CD14-positive monocyte (primary cell): ENCODE results near the gene GAA. TPM values are rescaled to one million over a fixed set of nuclear protein-coding genes. Genes with fewer than 3 reads are reported as not detected.

Experiments
- DNase-seq, 3 donors: peaks; one replicate each; pipeline ENCODE4 v3.0.0-alpha.2; 2011 to 2022
- H2AFZ ChIP-seq: 2 replicates; pipeline ENCODE4 v1.6.0; 2012; ENCODE audit warnings: mild to moderate bottlenecking, low read depth, low read length, inconsistent platforms; ENCODE audit not compliant: insufficient read depth, poor library complexity, severe bottlenecking
- H3K27ac ChIP-seq, 2 donors: 1 replicate in 1 of 2; 2 replicates in 1 of 2; pipeline ENCODE4 v1.5.1; 2012 to 2013; ENCODE audit warnings: low read length in 2 of 2, control low read depth in 1 of 2, inconsistent platforms in 1 of 2, low read depth in 1 of 2, mild to moderate bottlenecking in 1 of 2
- H3K27me3 ChIP-seq, 2 donors: one replicate each; pipeline versions ENCODE4 v1.6.0 to v1.6.1; 2011 to 2013; ENCODE audit warnings: low read length in 2 of 2; ENCODE audit not compliant: control insufficient read depth in 2 of 2, insufficient read depth in 2 of 2
- H3K36me3 ChIP-seq, 2 donors: replicated peaks in 1 of 2; 1 replicate in 1 of 2; 2 replicates in 1 of 2; pipeline versions ENCODE4 v1.5.1 to v1.6.1; 2012 to 2013; ENCODE audit warnings: low read length in 2 of 2, control low read depth in 1 of 2, inconsistent platforms in 1 of 2, mild to moderate bottlenecking in 1 of 2; ENCODE audit not compliant: insufficient read depth in 2 of 2, control insufficient read depth in 1 of 2
- H3K4me1 ChIP-seq, 2 donors: 1 replicate in 1 of 2; 2 replicates in 1 of 2; pipeline versions ENCODE4 v1.5.1 to v1.6.1; 2012 to 2013; ENCODE audit warnings: low read length in 2 of 2, control low read depth in 1 of 2, inconsistent platforms in 1 of 2, mild to moderate bottlenecking in 1 of 2, moderate library complexity in 1 of 2; ENCODE audit not compliant: insufficient read depth in 2 of 2, control insufficient read depth in 1 of 2
- H3K4me2 ChIP-seq: replicated peaks from 2 replicates; pipeline ENCODE3; 2012; ENCODE audit warnings: low read length, moderate library complexity, mild to moderate bottlenecking; ENCODE audit not compliant: poor library complexity, severe bottlenecking; ENCODE audit errors: extremely low read depth
- H3K4me3 ChIP-seq, 3 experiments: fragments of 200-600 bp in 1 of 3; sonication (generic) in 1 of 3; replicated peaks in 1 of 3; 1 replicate in 2 of 3; 2 replicates in 1 of 3; pipeline ENCODE4 v1.5.1; 2011 to 2013; ENCODE audit warnings: low read length in 3 of 3, mild to moderate bottlenecking in 3 of 3, control low read depth in 2 of 3, low read depth in 2 of 3, inconsistent platforms in 1 of 3, moderate library complexity in 1 of 3
- H3K79me2 ChIP-seq: 2 replicates; pipeline ENCODE4 v1.6.0; 2012; ENCODE audit warnings: mild to moderate bottlenecking, control low read depth, inconsistent platforms, low read length, moderate library complexity; ENCODE audit not compliant: insufficient read depth
- H3K9ac ChIP-seq: 2 replicates; pipeline ENCODE4 v1.6.0; 2017; ENCODE audit warnings: low read length, mild to moderate bottlenecking; ENCODE audit not compliant: insufficient read depth, poor library complexity, severe bottlenecking
- H3K9me3 ChIP-seq, 2 donors: replicated peaks in 1 of 2; 1 replicate in 1 of 2; 2 replicates in 1 of 2; pipeline versions ENCODE4 v1.5.1 to v1.6.1; 2012 to 2013; ENCODE audit warnings: low read length in 2 of 2, control low read depth in 1 of 2; ENCODE audit not compliant: control insufficient read depth in 1 of 2, insufficient read depth in 1 of 2
- H4K20me1 ChIP-seq: 2 replicates; pipeline ENCODE4 v1.6.0; 2012; ENCODE audit warnings: mild to moderate bottlenecking, low read length, control low read depth, moderate library complexity; ENCODE audit not compliant: insufficient read depth
- H3K27ac Mint-ChIP-seq, 7 donors: one replicate each; pipeline ENCODE4 v1.8.0; 2020; ENCODE audit warnings: mild to moderate bottlenecking in 7 of 7, mixed read lengths in 7 of 7, moderate library complexity in 6 of 7, inconsistent platforms in 2 of 7
- H3K27me3 Mint-ChIP-seq, 3 donors: one replicate each; pipeline ENCODE4 v1.8.0; 2021 to 2022; ENCODE audit warnings: low read depth in 3 of 3, mild to moderate bottlenecking in 3 of 3, mixed read lengths in 3 of 3, moderate library complexity in 3 of 3, inconsistent platforms in 1 of 3
- H3K36me3 Mint-ChIP-seq, 2 donors: one replicate each; pipeline ENCODE4 v1.8.0; 2020; ENCODE audit warnings: mixed read lengths in 2 of 2, inconsistent platforms in 1 of 2, mild to moderate bottlenecking in 1 of 2
- H3K4me1 Mint-ChIP-seq: one replicate; pipeline ENCODE4 v1.8.0; 2020; ENCODE audit warnings: mild to moderate bottlenecking, mixed read lengths
- H3K4me3 Mint-ChIP-seq, 2 donors: one replicate each; pipeline ENCODE4 v1.8.0; 2020; ENCODE audit warnings: mild to moderate bottlenecking in 2 of 2, mixed read lengths in 2 of 2, moderate library complexity in 1 of 2
- H3K9me3 Mint-ChIP-seq, 7 donors: one replicate each; pipeline ENCODE4 v1.8.0; 2020 to 2022; ENCODE audit warnings: mixed read lengths in 7 of 7, mild to moderate bottlenecking in 6 of 7, moderate library complexity in 6 of 7, inconsistent platforms in 2 of 7
- CTCF ChIP-seq: fragments of 200-600 bp; IDR thresholded peaks from one replicate; pipeline ENCODE4 v1.8.0; 2022; ENCODE audit warnings: antibody characterized with exemption, mild to moderate bottlenecking
- WGBS: methylation state at CpG from one replicate; pipeline ENCODE4 v1.1.5; 2013; ENCODE audit warnings: missing lambda C conversion rate; ENCODE audit not compliant: insufficient coverage; 5-methylcytosine and 5-hydroxymethylcytosine counted together
- intact Hi-C, 2 donors: fragments of 100-400 bp; cut with micrococcal nuclease; formaldehyde crosslinking; loops; one replicate each; pipeline versions ENCODE4 v1.15.0 to v1.15.1; 2023
- polyA plus RNA-seq, 3 donors: library from polyadenylated mRNA; depleted of rRNA in 1 of 3; unstranded in 2 of 3; stranded (reverse) in 1 of 3; fragments of 300-500 nt in 2 of 3; fragments of >200 nt in 1 of 3; fragmentation: Illumina TruSeq in 2 of 3; gene quantifications; 1 replicate in 2 of 3; 2 replicates in 1 of 3; pipeline ENCODE4 v1.2.3, GENCODE V29; 2012 to 2021

GAA gene
- polyA plus RNA-seq, 3 donors, result 116 to 140 (median 120) TPM

DNA sequence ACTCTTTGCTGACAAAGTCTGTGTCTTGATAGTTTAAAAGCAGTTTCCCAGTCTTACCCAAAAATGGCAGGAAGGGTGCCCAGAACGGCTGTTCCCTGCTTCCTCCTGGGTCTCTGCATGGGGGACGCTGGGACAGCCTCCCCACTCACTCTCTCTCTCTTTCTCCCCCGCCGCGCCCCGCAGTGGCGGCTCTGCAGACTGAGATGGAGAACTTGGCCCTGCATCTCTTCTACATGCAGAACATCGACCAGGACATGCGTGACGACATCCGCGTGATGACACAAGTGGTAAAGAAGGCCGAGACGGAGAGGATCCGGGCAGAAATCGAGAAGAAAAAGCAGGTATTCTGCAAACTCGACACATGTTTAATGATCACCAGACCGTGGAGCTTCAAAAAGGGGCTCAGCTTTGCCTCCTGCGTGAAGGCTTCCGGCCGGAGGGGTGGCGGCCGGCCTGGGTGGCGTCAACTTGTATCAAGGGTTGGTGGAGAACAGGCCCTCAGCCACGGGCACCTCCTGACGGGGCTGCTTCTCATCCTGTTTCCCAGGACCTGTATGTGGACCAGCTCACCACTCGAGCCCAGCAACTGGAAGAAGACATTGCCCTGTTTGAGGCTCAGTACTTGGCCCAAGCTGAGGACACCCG lies 42.9 kb upstream of the GAA start:
- Histone ChIP-seq H3K9me3 (no peaks in the 10 kb centered on the region), H2AFZ (no peak overlapping the region), H3K27me3 (no peaks in the 10 kb centered on the region), H3K36me3 (no peaks in the 10 kb centered on the region), H3K9ac (no peak overlapping the region), H3K4me2 (no peak overlapping the region), H3K79me2 (no peaks in the 10 kb centered on the region), H3K4me3 (no peak overlapping the region), H4K20me1 (no peaks in the 10 kb centered on the region), H3K4me1 (no peaks in the 10 kb centered on the region), H3K27ac (no peak overlapping the region)
- no peak for DNase-seq
- Mint-ChIP-seq H3K4me3 (no peak overlapping the region), H3K27ac (no peak overlapping the region), H3K9me3 (no peaks in the 10 kb centered on the region), H3K4me1 (peaks cover 1% of the 10 kb centered on the region), H3K36me3 (no peaks in the 10 kb centered on the region), H3K27me3 (peaks cover 5 to 6% (median 6%) of the 10 kb centered on the region in 3 donors)
- no peak for TF ChIP-seq CTCF
- intact Hi-C loops, result no loop called here
- WGBS, result 95% methylated on average over 27 of the region's 28 CpGs

GRCh38 chr17:80060644-80061043 lies 40.7 kb upstream of the GAA start:
- Histone ChIP-seq H3K4me2 (no peak overlapping the region), H3K4me1 (peaks cover 10 to 11% of the 10 kb centered on the region in 2 donors), H3K4me3 (no peak overlapping the region), H2AFZ (no peak overlapping the region), H3K79me2 (no peaks in the 10 kb centered on the region), H3K9ac (no peak overlapping the region), H3K9me3 (no peaks in the 10 kb centered on the region), H3K36me3 (no peaks in the 10 kb centered on the region), H3K27ac (no peak overlapping the region), H4K20me1 (no peaks in the 10 kb centered on the region), H3K27me3 (no peaks in the 10 kb centered on the region)
- peaks cover 5 to 6% (median 6%) of the 10 kb centered on the region in 3 donors for H3K27me3 Mint-ChIP-seq
- H3K27ac Mint-ChIP-seq, result no peak overlapping the region
- peaks cover 14% of the 10 kb centered on the region for H3K4me1 Mint-ChIP-seq
- TF ChIP-seq CTCF, result no peak
- H3K36me3 Mint-ChIP-seq, result no peaks in the 10 kb centered on the region
- DNase-seq, result no peak
- no CpG with 5 or more reads among the region's 4 CpGs for WGBS
- no peak overlapping the region for H3K4me3 Mint-ChIP-seq
- intact Hi-C loops, result no loop called here
- H3K9me3 Mint-ChIP-seq, result no peaks in the 10 kb centered on the region
